A549 treated with RU486 at 1 μM for 4 hours (cell line): ENCODE results near the gene HOXA4. TPM values are rescaled to one million over a fixed set of nuclear protein-coding genes. Genes with fewer than 3 reads are reported as not detected.

Experiments
- total RNA-seq: library from RNA; stranded (reverse); fragments of 200-300 nt; extraction: Qiagen RNA extraction; gene quantifications from 5 replicates; pipeline ENCODE4 v1.2.3, GENCODE V29; 2022; ENCODE audit warnings: low read depth

The HOXA4 gene
- total RNA-seq, result 2.0 to 2.9 TPM (median 2.4 TPM) in 5 replicates

DNA sequence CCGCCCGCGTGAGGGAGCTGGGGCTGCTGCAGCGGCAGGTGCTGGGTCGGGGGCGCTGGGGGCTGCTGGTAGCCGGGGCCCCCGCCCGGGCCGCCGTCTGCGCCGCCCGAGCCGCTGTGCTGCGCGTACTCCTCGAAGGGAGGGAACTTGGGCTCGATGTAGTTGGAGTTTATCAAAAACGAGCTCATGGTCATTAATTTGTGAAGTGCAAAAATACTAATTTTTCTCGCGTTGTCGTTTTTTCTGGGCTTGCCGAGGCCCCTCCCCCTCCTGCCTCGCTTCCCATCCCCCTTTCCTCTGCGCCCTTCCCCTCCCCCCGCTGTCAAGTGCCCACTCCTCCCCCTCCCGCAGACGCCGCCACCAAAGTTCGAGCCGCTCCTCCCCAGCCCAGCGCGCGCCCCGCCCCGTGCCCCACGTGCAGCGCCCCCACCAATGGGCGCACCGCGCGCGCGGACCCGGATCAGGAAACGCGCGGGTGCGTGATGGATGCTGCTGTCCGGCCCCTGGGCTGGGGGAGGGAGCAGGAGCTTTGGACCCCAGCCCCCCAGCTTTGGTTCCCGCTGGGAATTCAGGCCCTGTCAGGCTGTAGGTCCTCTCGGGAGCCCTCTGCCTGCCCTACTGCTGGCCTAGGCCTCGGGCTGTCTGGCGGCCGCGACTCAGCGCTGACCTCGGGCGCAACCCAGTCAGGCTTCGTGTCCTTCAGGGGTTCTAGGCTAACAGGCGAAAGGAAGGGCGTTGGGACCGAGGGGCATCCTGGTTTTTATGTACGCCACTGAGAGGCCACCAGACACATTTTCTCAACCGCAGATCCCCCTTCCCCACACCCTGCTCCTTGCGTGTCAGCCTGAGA lies at the start of gene HOXA4:
HOXA4 (minus strand) TSS at position 218 of the 850 bp plus-strand sequence; CDS start at position 194, 24 bp downstream.

GRCh38 chr7:27173956-27174873 lies 43.7 kb upstream of the HOXA4 start, which contains the start of gene HOXA10:
HOXA10 (minus strand) TSS chr7:27174320; CDS start chr7:27174306, 14 bp downstream.

GRCh38 chr7:27165089-27165995 lies 34.8 kb upstream of the HOXA4 start, which contains the start of gene HOXA9:
HOXA9 (minus strand) TSS chr7:27165537; CDS start chr7:27165457, 80 bp downstream.

DNA sequence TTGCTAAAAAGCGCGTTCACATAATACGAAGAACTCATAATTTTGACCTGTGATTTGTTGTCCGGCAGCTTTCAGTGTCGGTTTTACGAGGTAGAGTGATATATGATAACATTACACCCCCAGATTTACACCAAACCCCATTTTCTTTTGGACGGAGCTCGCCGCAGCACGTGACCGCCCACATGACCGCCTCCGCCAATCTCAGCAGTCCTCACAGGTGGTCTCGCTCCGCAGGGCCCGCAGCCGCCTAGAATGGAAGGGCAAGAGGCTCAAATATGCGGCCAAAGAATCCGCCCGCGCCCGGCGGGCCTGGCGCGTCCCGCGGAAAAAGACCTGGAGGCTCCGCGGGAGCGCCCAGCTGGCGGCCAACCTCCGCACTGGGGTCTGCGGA lies 25.9 kb upstream of the HOXA4 start, which contains the start of gene HOXA7:
HOXA7 (minus strand) TSS at position 168 of the 391 bp plus-strand sequence; CDS start at position 38, 130 bp downstream.

GRCh38 chr7:27151931-27152815 lies 21.6 kb upstream of the HOXA4 start, which contains the start of gene HOXA3:
HOXA3 (minus strand) TSS chr7:27152583; CDS start chr7:27110640, 41,943 bp downstream.

GRCh38 chr7:27147199-27148030 lies 16.9 kb upstream of the HOXA4 start, which contains the start of gene HOXA6:
HOXA6 (minus strand) TSS chr7:27147774; CDS start chr7:27147749, 25 bp downstream.

GRCh38 chr7:27143023-27143949 lies 12.7 kb upstream of the HOXA4 start, which contains the start of gene HOXA5:
HOXA5 (minus strand) TSS chr7:27143681; CDS start chr7:27143607, 74 bp downstream.

DNA sequence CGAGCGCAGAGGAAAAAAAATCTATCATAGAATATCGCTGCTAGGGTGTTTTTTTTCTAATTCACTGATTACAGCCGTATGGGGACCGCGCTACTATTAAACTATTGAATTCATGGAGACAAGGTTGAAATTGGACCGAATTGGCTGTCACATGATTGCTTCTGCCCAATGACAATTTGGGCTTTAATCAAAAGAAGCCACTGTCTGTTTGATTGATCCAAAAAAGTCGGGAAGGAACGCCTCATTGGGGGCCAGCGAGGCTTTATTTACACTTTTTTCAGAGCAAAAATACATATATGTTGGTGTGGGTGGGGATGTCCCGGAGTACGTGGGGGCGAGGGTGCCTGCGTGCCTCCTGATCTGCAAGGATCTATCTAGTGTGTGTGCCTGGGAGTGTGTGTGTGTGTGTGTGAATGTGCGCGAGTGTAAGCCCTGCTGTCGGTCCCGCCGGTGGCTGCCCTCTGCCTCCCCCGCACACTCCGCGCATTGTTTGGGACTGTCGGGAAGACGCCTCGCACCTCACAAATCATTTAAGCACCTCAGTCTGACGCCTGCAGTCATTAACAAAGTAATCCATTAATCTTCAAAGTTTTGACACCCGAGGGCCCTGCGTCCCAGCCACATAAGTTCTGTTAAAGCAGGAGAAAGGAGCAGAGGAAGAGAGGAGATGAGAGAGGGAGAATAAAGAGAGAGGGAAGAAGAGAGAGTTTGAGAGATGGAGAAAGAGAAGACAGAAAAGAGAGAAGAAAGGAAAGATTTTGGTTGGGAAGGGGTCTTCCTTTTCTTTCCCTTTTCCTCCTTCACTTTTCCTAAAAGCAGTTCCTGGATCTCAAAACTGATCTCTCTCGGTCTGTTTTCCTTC lies 27.7 kb downstream of the HOXA4 start, which contains the start of gene HOXA2:
HOXA2 (minus strand) TSS at position 103 of the 862 bp plus-strand sequence. CDS start 183 bp downstream, outside the sequence.

DNA sequence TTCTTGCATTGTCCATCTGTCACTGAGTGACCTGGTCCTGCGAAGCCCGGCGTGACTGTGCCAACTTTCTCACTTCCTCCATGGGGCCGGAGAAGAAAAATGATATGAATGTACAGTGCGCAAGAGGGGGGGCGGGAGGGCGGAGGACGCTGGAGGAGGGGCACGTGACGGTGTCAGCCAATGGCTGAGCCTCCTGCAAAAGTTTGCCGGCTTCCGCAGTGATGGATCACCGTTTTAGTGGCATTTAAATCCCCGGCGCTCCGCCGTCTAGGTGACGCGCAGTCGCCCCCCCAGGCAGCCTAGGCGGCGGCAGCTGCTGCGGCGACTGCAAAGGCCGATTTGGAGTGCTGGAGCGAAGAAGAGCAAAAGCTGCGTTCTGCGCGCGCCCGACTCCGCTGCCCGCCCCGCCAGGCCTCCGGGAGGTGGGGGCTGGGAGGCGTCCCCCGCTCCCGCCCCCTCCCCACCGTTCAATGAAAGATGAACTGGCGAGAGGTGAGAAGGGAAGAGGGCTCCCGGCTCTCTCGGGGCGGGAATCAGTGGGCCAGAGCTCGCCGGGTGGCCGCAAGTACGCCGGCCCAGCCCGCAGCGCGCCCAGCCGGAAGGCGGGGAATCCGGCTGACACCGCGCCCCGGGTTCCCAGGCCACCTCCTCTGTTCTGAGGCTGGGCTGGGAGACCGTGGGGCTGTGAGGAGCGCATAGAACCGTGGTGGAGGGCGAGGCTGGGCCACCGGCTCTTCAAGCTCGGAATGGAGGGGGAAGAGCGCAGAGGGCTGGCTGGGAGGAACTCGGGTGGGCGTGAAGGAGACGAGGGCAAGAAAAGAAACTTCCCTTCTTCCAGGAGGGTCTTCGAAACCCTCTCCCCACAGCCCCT lies 34.4 kb downstream of the HOXA4 start, which contains the start of gene HOXA1:
HOXA1 (minus strand) TSS at position 104 of the 871 bp plus-strand sequence; CDS start at position 16, 88 bp downstream.

Other genes with a start within 250 kb of the HOXA4 start
- 2.2 to 4.1 TPM (median 3.5 TPM) in 5 replicates for gene HOXA1, start 34.8 kb downstream of the HOXA4 start, total RNA-seq
- gene HOXA2, start 28.1 kb downstream of the HOXA4 start, total RNA-seq, result 0.77 to 1.4 TPM (median 0.98 TPM) in 5 replicates
- gene HOXA5, start 12.9 kb upstream of the HOXA4 start, total RNA-seq, result 2.8 to 7.5 TPM (median 6.6 TPM) in 5 replicates
- 0.98 to 2.1 TPM (median 1.5 TPM) in 5 replicates for gene HOXA6, start 17.0 kb upstream of the HOXA4 start, total RNA-seq
- 6.0 to 11.2 TPM (median 9.0 TPM) in 5 replicates for gene HOXA3, start 21.8 kb upstream of the HOXA4 start, total RNA-seq
- 4.0 to 5.2 TPM (median 5.0 TPM) in 5 replicates for gene HOXA7, start 25.9 kb upstream of the HOXA4 start, total RNA-seq
- 0.49 to 0.76 TPM (median 0.58 TPM) in 5 replicates for gene HOXA9, start 34.8 kb upstream of the HOXA4 start, total RNA-seq
- 6.4 to 8.3 TPM (median 7.5 TPM) in 5 replicates for gene HOXA10, start 43.6 kb upstream of the HOXA4 start, total RNA-seq
- 0.67 to 0.92 TPM (median 0.89 TPM) in 5 replicates for gene HOXA11, start 54.5 kb upstream of the HOXA4 start, total RNA-seq
- 0.97 to 2.2 TPM (median 2.0 TPM) in 5 replicates for gene HOXA13, start 69.3 kb upstream of the HOXA4 start, total RNA-seq
- gene EVX1, start 112.0 kb upstream of the HOXA4 start, total RNA-seq, result 0.07 to 0.32 TPM (median 0.23 TPM) in 3 of 5 replicates, not detected in the others